CD4-positive, alpha-beta T cell treated with Interferon alpha-2 for 1 hour (primary cell): ENCODE data around the gene SYTL3.
"Not testable (repeated sequence)": the region's sequence is repeated elsewhere in the genome, so short reads cannot be mapped to it uniquely, and the experiment has no call there.

Experiments used
- DNase-seq, 2 donors: peaks; one replicate each; pipeline ENCODE4 v3.0.0-alpha.2; 2020 to 2022

Gene SYTL3

DNA sequence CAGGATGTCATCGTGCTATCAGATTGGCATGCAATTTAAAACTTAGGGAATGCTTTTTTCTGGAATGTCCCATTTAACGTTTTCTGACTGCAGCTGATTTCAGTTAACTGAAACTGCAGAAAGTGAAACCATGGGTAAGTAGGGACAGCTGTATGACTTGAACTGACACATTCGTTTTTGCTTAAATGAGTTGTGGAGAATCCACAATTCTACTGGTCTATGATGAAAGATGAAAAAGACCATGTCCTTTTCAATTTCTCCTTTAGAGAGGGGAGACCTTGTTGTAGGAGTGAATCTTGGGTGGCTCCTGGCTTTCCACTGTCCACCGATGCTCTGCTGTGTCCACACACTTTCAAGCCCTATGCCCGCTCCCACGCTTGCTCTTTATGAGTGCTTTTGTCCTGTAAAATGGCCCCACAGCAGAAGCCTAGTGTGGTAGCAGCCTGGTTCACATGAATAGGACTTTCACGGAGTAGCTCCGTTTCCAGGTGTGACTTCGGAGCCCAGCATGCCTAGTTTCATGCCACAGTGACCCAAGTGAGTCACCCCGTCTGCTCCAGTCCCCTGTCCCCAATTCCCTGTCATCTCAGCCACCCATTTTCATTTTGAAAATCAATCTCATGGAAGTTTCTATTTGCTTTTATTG lies 27.2 kb upstream of the SYTL3 start:
- no peak for DNase-seq

DNA sequence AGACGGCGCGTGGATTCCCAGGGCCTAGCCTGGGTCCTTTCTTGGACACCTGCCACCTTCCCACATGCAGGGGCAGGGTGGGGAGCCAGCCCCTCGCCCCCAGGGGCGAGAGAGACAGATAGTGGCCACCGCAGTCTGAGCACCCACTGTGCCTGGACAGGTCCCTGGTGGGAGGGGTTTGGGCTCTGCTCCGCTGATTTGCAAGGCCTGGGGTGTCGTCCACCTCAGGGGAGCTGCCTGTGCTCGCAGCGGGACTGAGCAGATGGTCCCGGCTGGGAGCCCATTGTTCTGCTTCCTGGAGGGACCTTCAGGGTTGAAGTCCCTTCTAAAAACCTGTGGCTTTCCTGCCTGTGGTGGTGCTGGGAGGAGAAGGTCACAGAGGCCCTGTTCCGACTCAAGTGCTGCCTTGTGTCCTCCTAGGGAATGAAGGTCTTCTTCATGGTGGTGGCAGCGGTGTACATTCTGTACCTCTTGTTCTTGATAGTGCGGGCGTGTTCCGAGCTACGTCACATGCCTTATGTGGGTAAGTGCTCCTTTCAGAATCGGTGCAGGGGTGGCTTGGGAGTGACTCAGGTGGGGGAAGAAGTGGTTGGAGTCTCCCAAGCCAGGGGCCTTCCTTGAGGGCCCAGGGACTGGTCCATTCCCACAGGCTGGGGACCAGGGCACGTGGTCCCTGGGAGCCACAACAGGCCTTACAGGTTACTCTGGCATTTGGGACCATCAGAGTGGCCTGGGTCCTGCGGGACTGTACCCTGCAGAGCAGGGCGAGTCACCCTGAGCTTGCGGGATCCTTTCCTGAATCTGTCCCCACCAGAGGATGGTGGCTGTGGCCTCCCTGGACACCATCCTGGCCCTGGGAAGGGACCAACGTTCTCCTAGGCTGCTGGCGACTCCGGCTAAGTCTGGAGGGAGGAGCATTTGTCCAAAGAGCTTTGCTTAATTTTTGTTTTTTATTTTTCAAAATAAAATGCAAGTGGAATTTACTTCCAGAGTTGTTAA lies 24.9 kb upstream of the SYTL3 start:
- no peak for DNase-seq

DNA sequence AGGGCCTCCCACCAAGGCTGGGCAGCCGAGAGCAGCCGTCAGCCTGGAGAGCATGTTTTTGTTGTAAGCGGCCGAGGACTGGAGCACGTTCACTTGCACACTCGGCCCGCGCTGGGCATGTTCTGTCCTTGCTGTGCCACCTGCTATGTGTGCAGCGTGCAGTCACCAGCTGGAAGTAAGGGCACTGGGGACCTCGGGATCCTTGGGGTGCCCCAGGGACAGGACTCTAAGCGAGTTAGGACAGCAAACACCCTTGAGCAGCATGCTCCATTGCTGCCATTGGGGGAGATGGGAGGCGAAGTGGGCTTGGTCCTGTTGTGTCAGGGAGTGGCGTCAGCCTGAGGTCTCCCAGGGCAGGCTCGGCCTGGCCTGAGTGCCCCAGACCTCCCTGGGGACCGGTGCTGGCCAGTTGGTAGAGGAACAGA lies 24.0 kb upstream of the SYTL3 start:
- DNase-seq, result no peak

DNA sequence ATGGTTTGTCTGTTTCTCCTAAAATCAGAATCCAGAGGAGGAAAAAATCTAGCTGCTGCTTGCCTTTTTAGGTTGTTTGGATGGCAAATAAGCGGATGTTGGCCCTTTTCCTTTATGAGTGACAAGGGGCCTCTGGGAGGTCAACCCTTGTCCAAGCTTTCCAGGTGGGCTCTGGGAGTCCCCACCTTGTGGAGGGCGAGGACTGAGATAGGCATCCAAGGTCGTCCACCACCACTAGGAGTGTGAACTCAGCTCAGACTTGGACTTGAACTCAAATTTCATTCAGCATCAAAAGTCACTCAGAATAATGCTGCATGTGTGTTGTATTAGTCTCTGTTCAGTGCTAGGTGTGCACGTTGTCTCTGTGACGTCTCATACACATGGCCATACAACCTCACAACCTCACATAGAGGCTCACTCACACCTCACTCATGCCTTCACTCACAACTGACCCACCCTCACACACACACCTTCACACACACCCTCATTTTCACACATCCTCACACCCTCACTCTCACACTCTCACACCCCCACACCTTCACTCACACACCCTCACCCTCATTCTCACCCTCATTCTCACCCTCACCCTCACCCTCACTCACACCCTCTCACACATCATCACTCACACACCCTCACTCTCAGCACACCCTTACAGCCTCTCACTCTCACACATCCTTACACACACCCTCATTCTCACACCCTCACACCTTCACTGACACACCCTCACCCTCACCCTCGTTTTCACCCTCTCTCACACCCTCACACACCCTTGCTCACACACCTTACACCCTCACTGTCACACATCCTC lies 23.3 kb upstream of the SYTL3 start:
- DNase-seq, result no peak

DNA sequence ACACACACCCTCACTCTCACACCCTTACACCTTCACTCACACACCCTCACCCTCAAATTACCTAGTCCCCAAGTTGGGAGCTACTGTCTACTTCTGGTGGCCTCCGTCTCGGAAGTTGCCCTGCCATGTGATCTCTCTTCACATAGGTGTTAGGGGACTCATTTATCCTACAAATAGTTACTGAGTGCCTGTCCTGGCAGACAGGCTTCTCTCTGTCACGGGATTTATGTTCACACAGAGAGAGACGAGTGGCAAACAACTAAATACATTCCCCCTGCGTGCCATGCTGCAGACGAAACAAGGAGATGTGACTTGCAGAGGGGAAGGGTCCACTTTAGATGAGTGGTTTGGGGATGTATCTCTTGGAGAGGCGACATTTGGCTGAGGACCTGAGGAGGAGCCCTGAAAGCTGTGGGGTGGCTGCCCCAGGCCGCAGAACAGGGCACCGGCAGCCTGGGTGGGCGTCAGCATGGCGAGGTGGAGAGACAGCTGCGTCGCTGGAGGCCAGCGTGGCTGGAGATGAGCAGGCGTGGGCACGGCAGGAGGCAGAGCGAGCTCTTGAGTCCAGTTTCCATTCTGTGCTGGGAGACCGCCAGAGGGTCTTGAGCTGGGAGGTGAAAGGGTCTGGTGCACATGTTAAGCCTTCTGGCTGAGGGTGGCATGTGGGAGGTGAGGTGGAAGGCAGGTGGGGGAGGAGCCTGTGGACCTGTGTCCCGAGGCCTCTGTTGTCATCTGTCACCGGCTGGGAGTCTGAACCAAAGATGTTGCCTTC lies 22.5 kb upstream of the SYTL3 start:
- DNase-seq, result no peak

DNA sequence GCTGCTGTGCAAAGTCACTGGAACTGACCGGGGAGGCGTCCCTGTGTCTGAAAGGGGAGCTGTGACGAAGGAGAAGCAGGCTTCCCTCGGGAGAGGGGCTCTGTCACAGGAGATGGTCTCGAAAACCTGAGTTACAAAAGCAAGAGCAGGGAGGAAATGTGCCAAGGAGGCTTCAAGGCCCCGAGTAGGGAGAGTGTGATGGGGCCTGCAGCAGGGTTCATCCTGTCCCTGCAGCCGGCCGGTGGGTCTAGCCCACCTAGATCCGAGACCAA lies 22.0 kb upstream of the SYTL3 start:
- DNase-seq, result no peak

DNA sequence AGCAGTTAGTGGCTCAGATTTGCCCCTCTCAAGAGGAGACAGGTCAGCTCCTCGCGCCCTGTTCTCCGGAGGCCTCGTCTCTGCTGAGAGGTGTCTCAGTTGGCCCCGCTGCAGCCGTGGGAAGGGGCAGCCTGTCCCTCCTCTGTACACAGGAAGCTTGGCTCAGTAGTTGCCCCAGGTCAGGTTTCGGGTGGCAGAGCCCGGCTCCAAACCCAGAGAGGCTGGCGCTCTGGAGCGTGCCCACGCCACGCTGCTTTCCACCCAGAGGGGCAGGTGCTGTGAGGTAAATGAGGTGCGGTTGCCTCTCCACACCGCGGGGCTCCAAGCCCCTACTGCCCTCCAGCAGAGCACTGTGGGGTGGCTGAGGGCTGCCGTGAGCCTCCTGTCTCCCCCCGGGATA lies 21.3 kb upstream of the SYTL3 start:
- DNase-seq, result no peak

DNA sequence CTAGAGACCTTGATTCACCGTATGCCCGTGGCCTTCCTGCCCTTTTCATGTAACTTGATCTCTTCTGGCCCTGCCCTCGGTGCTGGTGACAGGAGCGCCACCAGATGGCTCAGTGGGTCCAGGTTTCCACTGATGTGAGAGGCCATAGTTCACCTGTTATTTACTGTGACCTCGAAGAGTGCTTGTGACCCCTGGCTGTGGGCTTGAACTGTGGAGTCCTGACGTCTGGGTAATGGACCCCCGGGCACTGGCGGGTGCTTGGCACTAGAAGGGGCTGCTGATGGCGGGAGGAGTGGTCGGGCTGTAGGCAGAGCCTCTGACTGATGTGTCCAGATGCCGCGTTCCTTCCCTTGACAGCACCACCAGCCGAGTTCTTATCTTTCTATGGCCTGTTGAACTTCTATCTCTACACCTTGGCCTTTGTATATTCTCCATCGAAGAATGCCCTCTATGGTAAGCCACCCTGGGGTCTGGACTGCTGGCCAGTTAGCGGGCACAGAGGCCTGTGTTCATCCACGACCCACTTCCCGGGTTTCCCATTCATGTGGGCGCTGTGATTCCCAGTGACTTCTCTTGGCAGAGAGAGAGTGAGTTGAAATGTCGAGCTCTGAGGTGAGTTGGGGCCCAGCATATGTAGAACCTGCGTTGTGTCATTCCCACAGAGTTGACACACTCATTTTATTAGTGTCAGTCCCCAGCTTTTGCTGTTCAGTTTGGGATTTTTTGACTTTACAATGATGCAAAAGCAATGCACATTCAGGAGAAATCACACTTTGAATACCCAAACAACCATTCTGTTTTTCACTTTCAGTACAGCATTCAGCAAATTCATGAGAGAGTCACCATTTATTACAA lies 20.3 kb upstream of the SYTL3 start:
- DNase-seq, result peak; percentile 34 to 46

DNA sequence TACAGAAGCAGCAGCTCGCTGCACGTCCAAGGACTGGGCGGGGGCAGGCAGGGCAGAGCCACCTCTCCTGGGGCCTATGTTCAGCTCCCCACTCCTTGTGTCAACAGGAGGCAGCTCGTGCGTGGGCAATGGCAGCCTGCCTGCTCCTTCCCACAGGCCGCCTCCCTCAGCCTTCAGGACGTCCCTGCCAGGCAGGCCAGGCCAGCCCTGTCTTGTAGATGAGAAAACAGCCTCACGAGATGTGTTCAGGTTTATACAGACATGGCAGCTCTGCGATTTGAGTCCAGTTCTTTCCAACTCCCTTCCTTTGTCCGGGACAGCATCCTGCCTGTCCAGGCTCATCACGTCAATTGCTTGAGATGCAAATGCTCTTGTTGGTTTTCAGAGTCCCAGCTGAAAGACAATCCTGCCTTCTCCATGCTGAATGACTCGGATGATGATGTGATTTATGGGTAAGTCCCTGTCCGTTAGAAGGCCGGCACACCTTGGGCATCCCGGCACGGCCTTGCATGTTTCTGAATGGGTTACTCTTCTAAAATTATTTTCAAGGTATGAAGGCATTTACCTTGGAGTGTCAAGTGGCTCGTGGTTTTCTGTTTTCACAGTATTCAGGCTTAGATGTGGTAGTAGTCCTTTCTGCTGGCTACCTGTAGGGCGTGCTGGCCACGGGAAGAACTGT lies 18.8 kb upstream of the SYTL3 start:
- no peak for DNase-seq

DNA sequence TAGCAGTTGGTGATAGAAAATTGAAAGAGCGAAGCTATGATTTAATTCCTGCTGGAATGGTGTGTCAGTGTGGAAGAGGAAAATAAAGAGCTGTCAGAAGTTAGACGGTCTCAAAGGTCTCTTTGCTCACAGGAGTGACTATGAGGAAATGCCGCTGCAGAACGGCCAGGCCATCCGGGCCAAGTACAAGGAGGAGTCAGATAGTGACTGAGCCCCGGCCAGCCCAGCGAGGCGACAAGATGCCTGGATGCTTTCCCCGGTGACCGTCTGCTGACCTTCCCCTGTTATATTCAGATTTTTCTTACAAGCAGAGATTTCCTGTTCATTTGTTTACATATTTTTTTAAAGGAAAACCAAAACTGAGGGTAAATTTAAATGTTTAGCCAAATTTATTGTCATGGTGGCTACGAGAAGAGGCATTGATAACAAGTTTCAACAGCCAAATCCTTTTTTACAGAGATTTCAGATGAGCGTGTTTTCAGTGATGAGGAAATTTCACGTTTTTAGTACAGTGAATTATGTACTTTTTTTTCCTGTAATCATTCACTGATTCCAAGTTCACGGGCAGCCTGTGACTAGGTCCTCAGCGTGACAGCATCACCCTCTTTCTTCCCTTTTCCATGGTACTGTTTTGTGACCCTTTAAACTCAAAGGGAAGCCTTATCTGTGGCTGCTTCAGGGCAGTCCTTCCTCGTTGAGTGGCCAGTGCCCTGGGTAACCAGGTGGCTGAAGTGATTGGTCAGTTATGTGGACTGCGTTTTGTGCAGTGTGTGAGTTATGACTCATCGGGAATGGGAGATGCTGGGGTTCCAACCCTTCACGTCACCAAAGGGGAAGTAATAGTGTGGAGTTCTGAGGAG lies 17.9 kb upstream of the SYTL3 start:
- peak in 1 of 2 donors; percentile 58 for DNase-seq

DNA sequence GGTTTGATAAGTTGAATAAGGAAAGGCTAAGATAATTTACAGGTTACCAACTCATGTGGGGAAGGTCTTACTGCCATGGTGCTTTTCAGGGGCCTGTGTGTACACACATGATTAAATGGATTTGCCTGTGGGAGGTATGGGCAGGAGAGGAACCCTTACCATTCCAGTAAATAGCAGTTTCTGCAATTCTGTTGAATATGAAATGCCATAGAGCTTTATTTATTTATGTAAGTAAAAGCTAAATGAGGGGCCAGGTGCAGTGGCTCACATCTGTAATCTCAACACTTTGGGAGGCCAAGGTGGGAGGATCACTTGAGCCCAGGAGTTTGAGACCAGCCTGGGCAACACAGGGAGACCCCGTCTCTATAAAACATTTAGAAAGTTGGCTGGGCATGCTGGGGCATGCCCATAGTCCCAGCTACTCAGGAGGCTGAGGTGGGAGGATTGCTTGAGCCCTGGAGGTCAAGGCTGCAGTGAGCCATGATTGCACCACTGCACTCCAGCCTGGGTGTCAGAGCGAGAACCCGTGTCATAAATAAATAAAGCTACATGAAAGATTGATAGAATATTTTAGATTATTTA lies 17.2 kb upstream of the SYTL3 start:
- not testable (repeated sequence) for DNase-seq

DNA sequence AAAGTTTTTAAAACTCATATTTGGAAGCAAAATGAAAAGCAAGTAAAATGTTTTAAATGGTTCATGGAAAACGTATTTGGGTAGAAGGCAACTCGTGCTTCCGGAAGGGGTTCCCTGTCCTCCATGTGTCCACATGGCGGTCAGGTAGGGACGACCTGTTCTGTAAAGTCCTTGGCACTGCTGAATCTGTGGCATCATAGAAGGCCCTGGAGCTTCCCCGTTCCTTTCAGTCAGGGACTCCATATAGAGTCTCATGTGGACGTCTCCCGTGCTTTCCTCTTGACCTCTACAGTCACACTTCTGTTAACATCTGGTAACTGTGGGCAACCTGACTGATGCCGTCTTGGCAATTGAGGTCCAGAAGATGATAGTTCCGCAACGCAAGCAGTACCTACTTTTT lies 16.7 kb upstream of the SYTL3 start:
- DNase-seq, result no peak

DNA sequence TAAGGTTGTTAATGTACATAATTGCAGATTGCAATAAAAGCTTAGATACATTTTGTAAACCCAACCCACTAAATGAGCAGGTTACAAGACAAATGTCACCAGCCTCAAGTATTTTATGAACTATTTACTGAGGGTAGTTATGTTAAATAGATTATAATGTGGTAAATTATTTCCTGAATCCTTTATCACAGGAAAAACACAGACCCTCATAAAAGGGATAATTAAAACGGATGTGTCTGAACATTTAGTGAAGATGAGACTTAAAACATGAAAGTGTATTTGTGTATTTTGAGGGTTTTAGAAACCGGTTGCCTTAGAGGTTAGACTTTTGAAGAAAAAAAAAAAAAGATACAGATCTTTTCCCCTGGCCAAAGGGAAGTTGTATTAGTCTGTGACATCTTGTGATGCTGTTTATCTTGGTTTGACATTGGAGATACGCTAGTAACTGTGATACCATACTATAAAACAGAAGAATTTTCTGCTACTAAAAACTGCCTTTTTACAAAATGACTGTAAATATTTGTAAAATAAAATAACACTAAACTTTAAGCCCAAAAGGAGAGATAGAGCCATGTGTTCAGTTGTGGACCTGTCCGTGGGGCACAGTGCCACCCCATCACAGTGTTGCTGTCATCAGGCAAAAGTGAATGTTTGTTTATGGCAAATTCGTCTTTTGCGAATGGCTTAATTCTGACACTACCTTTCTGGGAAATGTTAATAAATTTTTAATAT lies 15.0 kb upstream of the SYTL3 start:
- DNase-seq, result peak in 1 of 2 donors; percentile 45

DNA sequence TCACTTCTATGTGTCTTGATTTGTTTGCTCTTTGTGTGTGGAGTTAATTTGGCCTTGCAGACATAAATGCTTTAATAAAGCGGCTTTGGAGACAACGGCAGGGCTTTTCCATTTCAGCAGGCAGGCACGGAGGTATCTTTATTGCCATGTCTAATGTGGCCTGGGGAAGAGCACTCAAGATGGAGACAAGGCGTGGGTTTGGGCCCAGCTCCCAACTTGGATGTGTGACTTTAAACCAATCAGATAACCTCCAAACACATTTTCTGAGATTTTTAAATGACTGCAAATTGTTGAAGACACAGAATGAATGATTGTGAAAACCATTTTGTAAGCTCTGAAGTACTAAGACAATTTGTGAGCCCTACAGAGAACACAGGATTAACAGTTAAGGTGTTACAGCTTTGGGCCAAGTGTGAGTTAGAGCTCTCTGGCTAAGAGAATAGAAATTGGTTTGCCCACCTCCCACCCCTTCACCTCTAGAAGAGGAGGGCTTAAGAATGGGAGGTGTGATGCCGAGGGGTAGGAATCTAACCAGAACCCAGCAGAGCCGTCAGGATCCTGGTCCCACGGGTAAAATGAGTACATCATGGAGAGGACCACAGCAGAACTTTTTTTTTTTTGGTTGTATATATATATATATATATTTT lies 14.3 kb upstream of the SYTL3 start:
- DNase-seq, result no peak

DNA sequence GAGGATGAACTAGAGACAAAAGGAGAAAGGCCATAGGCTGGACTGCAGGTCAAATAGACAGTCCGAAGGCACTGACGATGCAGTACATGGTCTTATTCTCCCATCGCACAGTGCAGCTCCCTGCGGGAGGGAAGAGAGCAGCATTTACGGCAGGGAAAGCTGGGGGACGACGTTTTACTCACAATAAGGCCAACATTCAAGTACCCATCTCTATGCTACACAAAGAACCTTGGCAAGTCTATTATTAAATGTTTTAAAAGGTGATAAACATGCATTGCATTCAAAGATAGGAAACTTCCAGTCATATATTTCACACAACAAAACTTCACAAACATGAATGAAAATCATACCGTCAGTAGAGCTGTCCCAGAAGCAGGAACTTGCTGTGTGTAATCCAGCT lies 13.1 kb upstream of the SYTL3 start:
- no peak for DNase-seq

DNA sequence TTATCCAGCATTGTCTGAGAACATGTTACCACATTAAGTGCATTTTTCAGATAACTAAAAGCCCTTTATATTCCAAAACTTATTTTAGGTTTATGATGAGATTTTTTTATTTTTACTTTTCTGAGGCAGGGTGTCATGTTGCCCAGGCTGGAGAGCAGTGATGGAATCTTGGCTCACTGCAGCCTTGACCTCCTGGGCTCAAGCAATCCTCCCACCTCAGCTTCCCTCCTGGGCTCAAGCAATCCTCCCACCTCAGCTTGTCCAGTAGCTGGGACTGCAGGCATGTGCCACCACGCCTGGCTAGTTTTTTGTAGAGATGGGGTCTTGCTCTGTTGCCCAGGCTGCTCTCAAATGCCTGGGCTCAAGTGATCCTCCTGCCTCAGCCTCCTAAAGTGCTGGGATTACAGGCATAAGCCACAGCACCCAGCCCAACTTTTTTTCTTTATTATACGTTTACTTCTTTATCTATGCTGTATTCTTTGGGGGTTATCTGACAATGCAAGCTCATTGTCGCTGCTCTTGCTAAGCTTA lies 11.5 kb upstream of the SYTL3 start:
- DNase-seq, result no peak

DNA sequence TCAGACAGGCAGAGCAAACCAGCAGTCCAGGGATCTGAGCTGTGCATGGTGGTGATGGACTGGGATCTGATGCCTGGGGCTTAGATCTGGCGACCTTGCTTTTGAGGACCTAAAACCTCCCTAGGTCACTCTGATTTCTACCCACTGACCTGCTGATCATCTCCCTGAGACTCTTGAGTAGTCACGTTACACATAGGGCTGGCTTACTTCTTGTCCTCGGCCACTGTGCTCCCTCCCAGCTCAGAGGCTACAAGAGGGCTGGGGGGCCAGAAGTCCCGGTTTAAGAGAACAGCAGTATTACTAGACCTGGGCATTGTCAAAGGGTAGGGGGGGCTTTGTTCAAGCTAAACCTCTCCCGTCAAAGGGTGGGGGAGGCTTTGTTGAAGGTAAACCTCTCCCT lies 10.8 kb upstream of the SYTL3 start:
- no peak for DNase-seq

DNA sequence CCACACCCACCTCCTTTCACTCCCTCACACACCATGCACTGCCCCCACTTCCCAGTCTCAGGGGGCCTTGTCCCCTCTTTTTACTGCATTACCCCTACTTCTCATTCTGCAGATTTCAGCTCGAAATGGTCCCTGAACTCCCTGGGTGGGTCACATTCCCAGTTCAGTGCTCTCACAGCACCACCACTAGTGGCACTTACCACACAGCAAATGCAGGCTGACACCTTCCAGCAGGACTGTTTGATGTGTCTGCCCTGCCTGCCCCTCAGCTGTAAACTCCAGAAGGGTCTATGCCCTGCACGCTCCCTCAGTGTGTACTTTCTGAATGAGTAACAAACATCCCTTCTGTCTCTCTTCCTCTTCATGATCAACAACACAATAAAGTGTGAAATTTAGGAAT lies 9.3 kb upstream of the SYTL3 start:
- DNase-seq, result no peak
